Dedifferentiated amniotic fluid mesenchymal stem cell (primary cell): ENCODE measurements around the gene ITM2C.

Source experiments
- DNase-seq: peaks from one replicate; pipeline ENCODE4 v3.0.0-alpha.2; 2016; ENCODE audit errors: extremely low spot score

ITM2C gene, protein sequence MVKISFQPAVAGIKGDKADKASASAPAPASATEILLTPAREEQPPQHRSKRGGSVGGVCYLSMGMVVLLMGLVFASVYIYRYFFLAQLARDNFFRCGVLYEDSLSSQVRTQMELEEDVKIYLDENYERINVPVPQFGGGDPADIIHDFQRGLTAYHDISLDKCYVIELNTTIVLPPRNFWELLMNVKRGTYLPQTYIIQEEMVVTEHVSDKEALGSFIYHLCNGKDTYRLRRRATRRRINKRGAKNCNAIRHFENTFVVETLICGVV

DNA sequence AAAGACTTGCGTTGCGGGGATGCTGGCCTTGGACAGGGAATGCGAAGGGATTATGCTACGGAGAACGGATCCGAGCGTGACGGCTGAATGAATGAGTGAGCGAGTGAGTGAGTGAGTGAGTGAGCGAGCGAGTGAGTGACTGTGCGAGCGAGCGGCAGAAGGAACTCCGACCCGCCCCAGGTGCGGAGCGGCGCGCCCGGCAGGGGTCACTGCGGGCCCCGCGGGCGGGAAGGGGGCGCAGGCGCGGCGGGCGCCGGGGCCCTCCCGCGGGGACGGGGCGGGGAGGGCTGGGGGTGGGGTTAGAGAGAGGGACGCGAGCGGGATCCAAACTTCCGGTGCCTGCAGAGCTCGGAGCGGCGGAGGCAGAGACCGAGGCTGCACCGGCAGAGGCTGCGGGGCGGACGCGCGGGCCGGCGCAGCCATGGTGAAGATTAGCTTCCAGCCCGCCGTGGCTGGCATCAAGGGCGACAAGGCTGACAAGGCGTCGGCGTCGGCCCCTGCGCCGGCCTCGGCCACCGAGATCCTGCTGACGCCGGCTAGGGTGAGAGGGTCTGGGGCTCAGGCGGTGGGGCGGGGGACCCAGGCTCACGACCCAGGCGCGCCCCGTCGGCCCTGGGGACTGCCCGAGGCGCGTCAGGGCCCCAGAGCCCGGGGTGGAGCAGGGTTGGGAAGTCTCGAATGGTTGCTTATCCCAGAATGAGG, at the start of gene ITM2C:
ITM2C (plus strand) TSS at position 338 of the 702 bp plus-strand sequence; CDS start at position 422, 84 bp downstream.
- peak; percentile 47 for DNase-seq

DNA sequence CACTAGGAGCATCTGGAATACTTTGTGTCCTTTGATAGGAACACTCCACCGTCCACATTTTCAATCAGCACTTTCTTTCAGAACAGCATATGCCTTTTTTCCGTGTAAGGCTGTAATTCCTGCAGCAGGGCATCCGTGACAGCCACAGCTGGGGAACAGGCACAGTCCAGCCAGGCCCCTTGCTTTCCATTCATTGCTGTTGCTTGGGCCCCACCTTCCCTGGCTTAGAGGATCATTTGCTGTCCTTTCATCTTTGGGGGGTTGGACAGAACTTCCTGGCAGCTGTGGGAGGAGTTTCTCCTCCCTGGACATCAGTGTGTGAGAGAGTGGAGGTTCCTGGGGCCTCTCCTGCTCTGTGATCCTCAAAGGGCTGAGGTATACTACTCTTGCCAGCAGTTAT, 49.7 kb upstream of the ITM2C start:
- DNase-seq: no peak

DNA sequence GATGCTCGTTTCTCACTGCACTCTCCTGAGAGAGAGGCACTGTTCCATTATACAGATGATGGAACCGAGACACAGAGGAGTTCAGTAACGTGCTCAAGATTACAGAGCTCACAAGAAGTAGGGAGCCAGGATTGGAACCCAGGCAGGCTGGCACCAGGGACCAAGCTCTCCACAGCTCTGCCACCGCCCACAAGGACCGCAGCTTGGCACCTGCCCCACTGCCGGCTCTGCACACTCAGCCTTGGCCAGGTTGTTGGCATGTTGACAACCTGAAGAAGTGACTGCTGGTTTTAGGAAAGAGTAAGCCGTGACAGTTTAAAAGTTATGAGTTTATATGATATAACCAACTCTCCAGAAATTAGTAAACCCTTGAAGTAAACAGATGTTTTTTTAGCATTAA, 48.0 kb upstream of the ITM2C start:
- no peak for DNase-seq

DNA sequence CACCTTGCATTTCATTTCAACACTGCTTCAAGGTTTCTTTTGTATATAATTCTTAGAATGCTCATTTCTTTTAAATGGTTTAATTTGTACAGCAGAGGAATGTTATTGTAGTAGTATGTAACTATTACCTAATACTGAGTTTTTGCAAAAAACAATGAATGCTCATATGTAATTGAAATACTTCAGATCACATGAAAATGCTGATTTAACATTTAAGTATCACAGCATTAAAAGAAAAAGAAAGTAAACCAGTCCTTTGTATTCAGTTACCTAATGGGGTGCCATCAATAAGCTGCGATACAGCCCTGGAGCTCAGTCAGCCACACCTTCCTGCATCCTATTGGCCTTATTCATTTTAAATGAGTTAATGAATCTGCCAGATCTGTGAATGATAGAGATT, 45.3 kb upstream of the ITM2C start:
- DNase-seq: no peak

DNA sequence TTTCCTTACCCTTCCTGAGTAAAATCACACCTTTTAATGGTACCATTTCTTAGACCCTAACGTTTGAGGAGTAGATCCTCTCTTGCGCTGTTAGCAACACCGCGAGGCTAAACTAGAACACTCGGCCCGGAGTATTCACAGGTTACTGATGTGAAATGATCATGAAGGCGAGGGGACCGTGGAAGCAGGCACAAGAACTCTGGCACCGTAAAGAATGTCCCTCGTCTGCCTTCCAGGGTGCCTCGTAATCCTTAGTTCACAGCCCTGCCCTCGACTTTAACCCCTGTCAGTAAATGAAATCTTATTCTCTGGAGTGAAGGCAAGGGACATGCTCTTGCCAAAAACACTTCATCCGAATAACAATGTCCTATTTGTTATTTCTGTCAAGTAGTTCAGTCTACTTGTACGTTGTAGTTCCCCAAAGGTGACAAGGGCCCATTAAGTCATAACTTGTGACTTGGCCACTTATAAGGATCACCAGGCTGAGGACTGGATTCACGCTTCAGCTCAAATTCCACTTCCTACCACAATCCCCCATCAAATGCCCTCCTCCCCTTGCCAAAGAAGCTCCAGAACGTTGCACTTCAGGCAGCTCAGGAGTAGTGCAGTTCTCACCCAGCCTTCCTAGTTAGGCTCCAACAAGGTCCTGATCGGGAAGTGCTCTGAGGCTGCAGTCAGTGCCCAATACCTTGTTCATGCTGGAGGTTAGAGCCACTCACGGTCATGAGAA, 43.3 kb upstream of the ITM2C start:
- DNase-seq: no peak

DNA sequence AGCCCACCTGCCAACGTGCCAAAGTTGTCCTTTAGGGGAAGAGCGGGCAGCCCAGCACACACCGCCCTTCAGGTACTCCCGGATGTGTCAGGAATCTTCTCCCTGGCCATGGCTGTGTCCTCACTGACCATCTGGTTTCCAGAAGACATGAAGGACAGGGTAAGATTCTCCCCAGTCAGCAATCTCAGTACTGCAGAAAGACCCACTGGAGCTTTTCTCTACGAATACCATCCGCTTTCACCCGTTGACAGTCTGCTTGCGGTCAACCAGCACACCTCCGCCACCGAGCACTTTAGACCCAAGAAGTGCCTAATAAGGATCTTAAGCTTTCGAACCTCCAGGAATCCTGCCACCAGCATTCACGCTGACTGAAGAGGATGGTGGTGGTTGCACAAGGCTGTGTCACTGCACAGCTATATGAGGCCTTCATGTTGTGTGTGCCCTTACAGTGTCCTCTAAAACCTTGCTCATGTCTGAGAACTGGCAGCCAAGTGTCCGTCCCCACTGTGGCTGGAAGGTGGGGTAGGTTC, 42.7 kb upstream of the ITM2C start:
- no peak for DNase-seq

DNA sequence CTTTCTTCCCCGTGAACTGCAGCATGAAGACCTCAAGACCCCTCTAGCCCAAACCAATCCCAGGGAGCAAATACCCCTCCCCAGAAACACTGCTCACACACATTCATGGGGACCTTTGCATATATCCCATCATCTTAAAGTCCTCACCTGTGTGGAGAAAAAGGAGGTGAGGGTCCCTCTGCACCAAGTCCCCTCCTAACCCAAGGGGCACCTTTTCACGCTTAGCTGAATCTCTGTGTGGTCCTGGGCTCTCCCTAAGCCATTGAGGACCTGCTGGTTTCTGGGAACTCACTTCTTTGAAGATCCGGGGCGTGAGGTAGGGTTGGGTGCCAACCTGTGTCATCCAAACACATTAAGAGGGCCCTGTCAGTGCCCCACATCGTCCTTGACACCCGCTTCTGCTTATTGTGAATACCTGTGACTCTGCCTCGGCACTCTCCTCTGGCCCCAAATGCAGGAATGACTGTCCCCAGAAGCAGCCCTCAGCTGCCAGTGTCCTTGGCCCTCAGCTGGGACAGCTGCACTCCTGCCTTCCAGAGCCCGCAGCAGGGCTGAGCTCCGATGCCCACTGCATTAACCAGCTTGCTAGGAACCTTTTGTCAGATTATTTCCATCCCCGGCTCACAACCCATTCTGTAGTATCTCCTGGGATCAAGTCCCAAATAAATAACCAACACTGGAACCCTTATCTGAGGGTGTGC, 41.3 kb upstream of the ITM2C start:
- DNase-seq: no peak

DNA sequence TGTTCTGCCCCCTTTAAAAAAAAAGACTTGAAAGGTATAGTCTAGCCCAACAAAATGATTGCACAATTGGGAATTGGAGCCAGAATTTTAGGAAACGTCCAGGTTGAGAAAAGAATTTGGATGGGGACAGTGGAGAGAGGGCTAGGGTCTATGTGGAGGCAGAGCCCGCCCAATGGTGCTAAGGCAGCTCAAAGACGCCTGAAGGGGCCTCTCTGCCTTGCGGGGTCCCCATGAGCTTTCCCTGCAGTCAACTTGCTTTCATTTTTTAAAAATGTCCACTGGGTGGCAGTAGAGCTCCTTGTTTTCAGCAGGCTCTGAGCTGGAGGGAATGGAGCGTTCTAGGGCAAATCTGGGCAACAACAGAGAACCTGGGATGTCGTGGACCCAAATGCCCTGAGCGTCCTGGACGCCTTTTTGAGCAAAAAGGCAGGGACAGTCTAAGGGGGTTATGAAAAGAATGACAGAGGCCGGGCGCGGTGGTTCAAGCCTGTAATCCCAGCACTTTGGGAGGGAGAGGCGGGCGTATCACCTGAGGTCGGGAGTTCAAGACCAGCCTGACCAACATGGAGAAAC, 40.2 kb upstream of the ITM2C start:
- DNase-seq: peak; percentile 90

DNA sequence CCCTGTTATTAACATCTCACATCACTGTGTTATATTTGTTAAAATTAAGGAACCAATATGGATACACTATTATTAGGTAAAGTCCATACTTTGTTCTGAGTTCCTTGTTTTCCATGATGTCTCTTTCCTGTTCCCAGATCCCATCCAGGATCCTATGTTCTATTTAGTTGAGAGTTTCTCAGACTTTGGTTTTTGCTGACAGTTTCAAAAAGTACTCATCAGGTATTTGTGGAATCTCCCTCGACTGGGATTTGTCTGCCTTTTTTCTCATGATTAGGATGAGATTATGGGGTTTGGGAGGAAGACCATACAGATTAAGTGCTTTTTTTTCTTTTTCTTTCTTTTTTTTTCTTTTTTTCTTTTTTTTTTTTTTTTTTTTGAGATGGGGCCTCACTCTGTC, 39.4 kb upstream of the ITM2C start:
- no peak for DNase-seq

DNA sequence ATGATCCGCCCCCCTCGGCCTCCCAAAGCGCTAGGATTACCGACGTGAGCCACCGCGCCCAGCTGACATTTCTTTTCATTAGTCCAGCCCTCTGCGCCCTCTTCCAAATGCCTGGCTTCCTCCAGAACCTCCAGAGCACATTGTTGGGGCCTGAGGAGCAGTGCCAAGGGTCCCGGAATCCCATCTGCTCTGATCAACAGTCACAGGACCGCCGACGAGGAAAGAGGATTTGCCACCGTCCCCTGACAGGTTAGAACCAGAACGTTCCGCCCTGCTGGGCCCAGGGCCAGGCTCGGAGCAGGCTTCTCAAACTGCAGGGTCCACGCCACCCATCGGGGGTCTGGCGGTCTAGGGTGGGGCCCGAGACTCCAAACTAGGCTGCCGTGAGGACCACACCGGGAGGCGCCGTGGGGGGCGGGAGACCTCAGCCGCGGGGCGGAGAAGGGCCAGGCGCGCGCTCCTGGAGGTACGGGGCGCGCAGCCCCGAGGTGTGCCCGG, 36.9 kb upstream of the ITM2C start:
- DNase-seq: no peak

DNA sequence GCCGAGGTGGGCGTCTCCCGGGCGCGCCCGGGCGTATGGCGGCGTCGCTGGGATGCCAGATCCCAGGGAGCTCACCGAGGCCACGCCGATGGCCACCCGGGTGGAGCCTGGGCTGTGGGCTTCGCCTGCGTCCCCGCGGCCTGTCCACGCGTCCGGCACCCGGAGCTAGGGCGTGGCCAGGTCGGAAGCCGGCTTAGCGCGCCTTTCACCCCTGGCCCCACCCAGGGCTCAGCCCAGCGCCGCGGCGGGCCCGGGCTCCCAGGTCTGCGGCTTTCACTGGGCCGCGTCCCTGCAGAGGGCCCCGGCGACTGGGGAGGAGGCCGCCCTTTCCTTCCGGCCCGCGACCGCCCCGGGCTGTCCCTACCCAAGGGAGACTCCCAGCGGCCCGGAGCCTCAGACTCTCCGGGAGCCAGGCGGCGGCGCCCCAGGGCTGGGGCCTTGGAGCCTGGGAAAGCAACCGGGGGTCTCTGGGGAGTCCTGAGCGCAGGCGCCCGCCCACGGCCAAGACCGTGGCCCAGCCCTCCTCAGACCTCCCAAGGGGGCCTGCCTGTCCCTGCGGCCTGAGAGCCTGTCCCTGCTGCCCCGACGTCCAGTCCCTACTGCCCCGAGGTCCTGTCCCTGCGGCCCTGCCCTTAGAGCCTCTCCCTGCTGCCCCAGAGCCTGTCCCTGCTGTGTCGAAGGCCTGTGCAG, 36.3 kb upstream of the ITM2C start:
- DNase-seq: no peak

DNA sequence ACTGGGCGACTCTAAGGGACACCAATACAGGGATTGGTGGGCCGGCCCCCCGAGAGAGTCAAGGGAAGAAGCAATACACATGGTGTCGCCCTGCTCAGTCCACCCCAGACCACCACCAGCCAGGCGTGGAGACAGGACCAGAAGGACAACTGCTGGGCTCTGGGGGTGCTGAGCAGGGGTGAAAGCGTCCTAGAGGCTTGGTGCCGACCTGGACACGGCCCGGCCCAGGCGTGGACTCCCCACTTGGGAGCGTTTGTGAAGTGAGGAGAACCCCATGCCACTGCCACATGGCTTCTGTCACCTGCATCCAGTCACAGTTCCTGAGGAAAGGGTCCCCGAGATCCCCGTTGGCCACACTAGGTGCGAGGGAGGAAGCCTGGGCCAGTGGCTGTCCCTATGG, 35.4 kb upstream of the ITM2C start:
- DNase-seq: no peak

DNA sequence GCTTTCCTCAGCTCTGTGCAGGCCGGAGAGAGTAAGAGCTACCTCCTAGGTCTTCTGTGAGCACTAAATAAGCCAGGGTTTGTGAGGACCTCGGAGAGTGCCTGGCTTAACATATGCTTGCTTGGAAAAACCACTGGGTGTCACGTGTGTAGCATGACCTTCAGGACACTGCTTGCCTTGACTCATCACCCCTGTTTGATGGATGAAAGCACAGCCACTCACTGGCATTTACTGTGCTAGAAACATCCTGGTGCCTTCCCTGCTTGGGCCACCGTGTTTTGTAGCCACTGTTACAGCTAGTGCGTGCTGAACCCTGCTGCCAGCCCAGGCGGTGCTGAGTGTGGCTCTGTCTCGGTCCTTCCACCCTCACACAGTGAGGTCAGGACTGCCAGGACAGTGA, 34.8 kb upstream of the ITM2C start:
- no peak for DNase-seq

DNA sequence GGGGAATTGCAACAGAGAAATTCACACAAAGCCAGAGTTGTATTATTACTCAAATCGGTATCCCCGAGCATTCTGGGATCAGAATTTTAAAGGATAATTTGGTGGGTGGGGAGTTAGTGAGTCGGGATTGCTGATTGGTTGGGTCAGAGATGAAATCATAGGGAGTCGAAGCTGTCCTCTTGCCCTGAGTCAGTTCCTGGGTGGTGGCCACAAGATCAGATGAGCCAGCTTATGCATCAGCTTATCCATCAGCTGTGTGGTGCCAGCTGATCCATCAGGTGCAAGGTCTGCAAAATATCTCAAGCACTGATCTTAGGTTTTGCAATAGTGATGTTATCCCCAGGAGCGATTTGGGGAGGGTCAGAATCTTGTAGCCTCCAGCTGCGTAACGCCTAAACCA, 34.3 kb upstream of the ITM2C start:
- no peak for DNase-seq

DNA sequence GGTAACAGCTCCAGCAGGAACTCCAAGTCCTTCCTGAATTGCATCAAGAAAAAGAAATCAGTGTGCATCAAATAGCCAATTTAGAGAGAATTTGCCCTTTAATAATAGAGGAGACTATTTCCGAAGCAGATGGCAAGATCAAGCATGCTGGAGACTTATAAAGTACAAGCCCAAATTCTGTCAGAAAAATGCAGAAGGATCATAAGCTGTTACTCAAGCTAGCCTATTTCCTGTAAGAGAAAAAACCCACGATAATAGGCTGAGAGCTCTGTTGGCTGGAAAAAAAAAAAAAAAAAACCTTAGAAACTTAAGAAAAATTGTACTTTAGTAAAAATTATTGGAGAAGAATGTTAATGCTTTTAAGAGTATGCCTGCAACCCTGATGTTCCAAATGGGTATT, 24.4 kb upstream of the ITM2C start:
- DNase-seq: no peak

DNA sequence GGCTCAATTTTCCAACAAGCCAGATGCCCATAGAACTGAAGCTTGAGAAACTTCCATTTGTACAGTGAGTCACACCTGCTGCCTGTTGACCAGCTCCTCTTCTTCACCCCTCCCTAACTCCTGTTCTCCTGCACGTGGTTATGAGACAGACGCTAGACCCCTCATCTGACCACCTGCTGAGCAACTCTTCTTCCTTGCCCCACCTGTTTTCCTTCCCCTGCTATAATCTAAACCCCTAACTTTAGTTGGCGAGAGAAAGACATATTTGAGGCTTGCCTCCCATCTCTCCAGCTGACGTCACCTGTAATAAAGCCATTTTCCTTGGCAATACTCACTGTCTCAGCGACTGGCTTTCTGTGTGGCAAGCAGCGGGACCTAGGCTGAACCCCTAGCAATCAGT, 22.3 kb upstream of the ITM2C start:
- no peak for DNase-seq

DNA sequence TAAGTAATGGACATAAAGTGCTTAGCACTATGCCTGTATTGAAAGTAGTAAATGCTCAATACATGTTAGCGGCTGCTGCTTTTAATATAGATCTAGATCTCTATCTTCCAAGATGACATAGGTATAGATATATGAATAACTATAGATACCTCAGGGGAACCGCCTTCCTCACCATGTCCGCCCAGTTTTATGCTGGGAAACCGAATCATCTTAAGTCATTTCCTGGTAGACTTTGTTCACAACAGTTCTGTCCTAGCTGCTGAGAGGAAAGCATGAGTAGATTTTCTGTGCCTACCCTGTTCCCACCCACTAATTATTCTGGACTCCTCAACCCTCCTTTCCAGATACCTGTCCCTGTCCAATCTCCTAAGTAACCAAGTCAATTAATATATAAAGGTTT, 21.6 kb upstream of the ITM2C start:
- no peak for DNase-seq

DNA sequence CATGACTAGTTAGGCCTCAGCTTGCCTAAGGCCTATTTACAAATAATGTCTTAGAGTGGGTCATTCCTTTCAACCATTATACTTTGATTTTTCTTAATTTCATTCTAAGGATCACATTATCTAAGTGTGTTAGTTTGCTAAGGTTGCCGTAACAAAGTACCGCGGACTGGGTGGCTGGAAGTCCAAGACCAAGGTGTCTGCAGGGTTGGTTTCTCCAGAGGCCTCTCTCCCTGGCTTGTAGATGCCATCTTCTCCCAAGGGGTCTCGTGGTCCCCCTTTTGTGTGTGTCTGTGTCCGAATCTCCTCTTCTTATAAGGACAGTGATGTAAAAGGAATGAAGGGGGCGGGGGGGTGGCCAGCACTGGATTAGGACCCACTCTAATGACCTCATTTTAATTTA, 18.4 kb upstream of the ITM2C start:
- no peak for DNase-seq

DNA sequence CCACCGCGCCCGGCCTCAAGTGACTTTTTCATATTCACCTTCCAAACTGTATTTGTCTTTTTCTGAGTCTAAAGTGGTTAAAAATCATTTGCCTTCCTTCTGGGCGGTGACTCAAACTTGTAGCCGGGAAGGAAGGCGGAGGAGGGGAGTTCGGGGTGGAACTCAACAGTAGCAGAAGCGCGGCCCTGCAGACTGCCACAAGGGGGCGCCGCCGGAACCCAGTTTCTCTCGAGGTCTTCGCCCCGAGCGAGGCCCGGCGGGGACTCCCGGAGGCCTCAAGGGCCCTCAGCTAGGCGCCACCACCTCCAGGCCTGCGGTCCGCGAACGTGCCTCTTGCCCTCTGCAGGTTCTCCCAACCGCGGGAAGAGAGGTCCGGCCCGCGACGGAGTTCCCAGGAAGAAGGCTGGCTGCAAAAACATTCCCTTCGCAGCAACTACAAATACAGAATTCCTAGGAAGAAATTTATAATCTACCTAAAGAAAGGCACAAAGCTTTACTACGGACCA, 16.8 kb upstream of the ITM2C start:
- DNase-seq: peak; percentile 69

DNA sequence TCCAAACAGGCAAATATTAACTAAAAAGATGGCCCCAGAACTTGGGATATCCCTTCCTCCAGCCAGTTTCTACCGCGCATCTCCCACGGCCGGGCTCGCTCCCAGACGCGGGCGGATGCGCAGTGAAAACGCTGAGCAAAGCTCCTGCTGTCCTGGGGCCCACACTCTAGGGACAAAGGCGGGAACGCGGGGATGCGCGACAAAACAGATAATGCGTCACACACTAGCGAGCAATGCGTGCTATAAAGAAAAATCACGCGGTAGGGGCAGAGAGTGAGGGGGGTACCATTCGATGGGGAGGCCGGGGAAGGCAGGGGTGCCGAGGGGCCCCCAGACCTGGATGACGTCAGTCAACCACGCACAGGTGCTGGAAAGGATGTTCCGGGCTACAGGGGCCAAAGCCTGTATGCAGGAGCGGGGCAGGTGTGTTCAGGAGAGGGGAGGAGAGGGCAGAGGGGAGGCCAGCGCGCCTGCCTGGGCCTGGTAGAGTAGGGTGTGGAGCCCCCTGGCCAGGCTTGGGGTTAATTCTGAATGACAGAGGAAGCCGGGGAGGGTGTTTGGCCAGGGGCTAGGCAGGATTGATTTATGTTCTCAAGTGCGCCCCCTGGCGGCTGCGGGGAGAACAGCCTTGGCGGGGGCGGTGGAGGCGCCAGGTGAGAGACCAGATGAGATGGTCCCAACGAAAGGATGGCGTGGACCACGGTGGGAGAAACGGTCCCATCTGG, 14.9 kb upstream of the ITM2C start:
- no peak for DNase-seq
